Stimulated activated CD8-positive, alpha-beta memory T cell treated with anti-CD3 and anti-CD28 coated beads, Interleukin-2, amount 100 ng/mL, for 1 hour (primary cell): Measurements from ENCODE around the gene LZTS3.
"Not testable (repeated sequence)": the region's sequence is repeated elsewhere in the genome, so short reads cannot be mapped to it uniquely, and the experiment has no call there.

Experiments
- DNase-seq, 2 donors: peaks; one replicate each; pipeline ENCODE4 v3.0.0-alpha.2; 2020; ENCODE audit warnings: low read depth in 2 of 2

LZTS3 gene

DNA sequence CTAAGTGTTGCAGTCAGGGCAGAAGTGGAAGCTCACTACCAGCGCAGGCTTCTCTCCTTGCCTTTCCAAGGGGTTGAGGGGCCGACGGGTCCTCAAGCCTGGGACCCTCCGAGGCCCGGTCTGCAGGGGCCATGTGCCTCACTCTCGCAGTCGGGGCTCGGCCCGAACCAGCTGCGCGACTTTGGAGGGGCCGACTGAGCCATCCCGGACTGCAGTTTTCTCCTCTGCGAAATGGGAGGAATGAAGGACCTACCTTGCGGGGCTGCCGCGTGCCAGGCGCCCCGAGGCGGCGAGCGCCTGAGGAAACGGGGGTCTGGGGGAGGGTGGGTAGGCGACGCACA is 5.6 kb downstream of the LZTS3 start:
- no peak for DNase-seq

DNA sequence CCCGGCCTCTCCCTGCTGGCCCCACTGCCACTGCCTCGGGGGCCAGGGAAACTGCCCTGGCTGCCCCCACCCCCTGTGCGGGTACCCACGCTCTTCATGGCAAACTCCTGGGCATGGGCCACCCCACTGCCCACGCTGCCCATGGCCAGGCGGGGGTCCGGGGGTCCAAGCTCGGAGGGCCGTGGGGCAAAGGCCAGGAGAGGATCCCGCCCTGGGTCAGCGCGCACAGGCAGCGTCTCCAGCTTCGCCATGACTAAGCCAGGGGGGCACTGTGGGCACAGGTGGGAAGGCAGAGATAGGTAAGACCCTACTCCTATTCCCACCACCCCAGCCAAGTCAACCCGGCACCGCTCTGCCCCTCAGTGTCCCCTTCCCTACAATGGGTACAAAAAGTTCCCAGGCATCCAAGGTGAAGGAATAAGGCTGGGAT is 6.4 kb downstream of the LZTS3 start:
- no peak for DNase-seq

GRCh38 chr20:3166338-3166912 is 6.9 kb downstream of the LZTS3 start:
- no peak for DNase-seq

DNA sequence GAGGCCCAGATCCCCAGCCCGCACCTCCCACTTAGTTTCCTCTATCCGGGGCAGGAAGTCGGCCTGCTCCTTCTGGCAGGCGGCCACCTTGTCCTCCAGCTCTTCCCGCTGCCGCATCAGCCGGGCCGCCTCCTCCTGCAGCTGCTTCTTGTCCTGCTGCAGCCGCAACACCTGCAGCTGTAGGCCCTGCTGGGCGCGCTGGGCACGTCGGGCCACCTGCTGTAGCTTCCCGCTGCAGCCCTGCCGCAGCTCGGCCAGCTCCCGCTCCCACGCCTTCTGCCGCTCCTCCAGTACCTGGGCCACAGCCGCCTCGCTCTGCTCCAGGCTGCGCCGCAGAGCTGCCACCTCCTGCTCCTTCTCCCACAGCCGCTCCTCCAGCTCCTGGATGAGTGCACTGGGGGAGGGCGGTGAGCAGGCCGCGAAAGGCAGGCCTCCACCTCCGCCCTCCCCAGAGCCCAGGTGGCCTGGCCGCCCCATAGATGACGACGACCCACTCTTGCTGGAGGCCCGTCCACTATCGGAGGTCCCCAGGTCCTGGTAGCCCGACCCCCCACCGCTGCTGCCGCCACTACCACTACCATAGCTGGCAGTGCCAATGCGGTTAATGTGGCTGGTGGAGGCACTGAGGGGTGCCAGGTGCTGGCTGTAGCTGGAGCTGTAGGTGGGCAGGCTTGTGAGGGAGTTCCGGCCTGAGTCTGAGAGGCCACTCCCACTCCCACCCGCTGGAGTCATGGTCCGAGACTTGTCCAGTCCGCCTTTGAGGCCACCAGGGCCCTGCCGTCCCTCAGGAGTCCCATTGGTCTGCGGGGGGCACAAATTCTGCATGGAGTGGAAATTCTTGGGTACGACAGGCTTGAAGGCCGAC is 7.6 kb downstream of the LZTS3 start:
- DNase-seq, result no peak

DNA sequence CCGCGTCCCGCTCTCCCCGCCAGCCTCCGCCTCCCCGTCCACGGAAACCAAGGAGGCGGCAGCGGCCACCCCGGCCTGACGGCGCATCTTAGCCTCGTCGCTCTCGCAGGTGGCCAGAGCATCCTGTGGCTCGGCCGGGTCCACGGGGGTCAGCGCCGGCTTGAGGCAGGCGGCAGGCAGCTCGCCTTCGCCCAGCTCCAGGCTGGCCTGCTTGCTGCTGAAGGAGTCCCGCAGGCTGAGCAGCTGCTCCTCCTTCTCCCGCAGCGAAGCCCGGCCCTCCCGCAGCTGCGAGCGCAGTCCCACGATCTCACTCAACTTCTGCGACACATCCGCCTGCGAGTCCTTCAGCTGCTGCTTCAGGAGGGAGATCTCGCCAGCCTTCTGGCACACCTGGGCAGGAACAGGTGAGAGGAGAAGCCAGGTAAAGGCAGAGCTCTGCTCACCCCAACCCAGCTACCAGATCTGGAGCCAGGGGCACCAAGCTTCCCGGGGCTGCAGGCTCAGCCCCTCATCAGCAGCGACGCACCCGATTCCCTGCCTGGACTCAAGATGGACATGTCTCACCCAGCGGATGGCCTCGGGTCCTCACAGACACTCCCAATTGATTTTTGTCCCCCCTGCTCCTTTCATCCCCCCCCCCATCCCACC is 8.5 kb downstream of the LZTS3 start:
- DNase-seq, result no peak

GRCh38 chr20:3164043-3164762 is 9.1 kb downstream of the LZTS3 start:
- DNase-seq, result no peak

DNA sequence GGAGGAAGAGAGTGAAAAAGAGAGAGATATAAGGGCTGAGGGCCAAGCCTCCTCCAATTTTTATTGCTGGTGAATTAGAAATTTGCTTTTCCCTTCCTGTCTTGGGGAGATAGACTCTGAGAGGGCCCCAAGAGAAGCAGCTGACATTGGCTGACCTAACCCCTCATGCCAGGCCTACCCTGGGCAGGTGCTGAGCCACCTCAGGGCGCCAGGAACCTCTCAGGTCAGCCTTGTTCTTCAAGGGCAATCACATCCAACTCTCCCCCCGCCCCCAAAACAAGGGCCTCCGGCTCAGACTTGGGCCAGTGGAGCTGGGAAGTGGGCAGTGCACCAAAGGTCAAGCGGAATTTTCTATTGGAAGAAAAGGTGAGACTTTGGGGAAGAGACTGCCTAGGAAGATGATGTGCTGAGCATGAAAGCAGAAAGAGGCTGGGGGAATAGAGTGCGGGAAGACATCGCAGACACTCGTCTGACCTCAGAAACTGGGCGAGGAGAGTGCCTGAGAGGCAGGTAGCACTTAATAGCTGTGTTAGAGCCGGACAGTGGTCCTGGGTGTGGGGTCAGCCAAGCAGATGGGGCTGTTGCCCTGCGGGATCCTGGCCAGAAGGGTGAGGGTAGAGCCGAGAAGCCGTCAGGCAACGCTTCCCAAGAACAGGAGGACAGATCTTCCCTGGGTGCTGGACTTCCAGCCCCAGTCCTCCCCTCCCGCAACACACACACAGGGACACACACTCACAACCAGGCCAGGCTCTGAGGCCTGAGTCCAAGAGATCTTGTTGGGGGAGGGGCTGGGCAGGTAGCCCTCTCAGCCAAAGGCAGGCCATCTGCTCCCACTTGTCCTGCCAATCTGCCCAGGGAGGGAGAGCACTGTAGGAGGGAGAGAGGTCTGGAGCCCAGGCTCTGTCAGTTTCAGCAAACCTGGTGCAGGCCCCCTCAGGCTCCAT is 10.0 kb downstream of the LZTS3 start:
- no peak for DNase-seq

DNA sequence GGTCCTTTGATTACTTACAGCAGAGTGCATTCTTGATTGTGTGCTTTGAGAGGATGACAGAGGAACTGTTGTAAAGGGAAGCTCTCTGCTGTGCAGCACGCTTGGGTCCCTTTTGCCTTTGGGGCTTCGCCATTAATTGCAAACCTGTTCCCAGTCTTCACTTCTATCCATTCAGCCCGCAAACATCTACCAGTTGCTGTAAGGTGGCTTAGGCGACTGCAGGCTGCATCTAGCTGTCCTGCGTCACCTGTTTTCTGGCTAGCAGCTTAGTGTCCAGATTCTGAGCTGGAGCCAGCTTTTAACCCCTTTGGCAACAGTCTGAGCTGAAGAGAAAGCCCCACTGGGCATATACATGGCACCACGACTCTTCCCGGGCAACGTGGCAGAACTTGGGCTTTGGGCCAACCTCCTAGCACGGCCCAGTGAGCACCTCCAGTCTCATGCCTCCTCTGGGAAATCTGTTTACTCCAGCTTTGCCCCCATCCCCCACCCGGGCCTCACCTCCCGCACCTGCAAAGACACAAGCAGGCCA is 11.2 kb downstream of the LZTS3 start:
- DNase-seq, result no peak

GRCh38 chr20:3161316-3162079 is 11.9 kb downstream of the LZTS3 start:
- no peak for DNase-seq

GRCh38 chr20:3160418-3160817 is 12.9 kb downstream of the LZTS3 start:
- no peak for DNase-seq

DNA sequence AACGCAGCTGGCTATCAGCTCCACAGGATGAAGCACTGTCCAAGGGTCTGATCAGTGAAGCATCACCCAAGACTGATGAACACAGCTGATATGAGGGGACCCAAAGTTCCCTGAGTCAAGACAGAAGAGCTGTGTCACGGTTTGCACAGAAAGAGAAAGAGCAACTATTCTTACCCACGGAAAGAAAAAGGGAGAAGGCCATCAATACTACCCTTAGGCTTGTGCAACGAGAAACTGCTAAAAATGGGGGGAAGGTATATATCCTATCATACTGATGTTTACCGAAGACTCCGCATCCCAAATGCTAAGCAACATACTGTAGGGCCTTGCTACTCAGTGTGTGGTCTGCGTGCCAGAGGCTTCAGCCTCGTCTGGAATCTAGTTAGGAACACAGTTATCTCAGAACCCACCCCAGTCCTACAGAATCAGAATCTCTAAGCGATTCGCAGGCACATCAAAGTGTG is 14.3 kb downstream of the LZTS3 start:
- no peak for DNase-seq

- no peak for DNase-seq
These were observed 15.5 kb downstream of the LZTS3 start for GRCh38 chr20:3157817-3158216.

- no peak for DNase-seq
These were observed 16.3 kb downstream of the LZTS3 start for GRCh38 chr20:3156811-3157619.

DNA sequence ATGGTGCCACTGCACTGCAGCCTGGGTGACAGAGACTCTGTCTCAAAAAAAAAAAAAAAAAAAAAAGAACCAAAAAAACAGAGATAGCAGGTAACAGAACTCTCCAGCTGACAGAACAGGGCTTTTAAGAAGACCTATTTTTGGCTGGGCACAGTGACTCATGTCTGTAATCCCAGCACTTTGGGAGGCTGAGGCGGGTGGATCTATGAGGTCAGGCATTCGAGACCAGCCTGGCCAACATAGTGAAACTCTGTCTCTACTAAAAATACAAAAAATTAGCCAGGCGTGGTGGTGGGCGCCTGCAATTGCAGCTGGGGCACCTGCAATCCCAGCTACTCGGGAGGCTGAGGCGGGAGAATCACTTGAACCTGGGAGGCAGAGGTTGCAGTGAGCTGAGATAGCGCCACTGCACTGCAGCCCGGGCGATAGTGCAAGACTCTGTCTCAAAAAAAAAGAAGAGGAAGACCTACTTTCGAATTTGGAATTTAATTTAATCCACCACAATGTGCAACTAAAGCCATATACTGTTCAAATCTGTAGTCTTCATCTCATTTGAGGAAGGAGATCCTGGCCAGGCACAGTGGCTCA is 21.2 kb downstream of the LZTS3 start:
- not testable (repeated sequence) for DNase-seq

DNA sequence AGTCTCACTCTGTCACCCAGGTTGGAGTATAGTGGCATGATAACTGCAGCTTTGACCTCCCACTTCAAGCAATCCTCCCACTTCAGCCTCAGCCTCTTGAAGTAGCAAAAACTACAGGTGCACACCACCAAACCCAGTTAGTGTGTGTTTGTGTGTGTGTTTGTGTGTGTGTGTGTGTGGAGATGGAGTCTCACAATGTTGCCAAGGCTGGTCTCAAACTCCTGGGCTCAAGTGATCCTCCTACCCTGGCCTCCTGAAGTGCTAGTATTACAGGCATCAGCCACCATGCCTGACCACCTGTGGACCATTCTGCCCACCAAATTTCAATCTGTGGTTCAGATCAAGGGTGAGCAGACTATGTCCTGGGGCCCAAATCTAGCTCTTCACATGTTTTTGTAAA is 22.4 kb downstream of the LZTS3 start:
- no peak for DNase-seq

DNA sequence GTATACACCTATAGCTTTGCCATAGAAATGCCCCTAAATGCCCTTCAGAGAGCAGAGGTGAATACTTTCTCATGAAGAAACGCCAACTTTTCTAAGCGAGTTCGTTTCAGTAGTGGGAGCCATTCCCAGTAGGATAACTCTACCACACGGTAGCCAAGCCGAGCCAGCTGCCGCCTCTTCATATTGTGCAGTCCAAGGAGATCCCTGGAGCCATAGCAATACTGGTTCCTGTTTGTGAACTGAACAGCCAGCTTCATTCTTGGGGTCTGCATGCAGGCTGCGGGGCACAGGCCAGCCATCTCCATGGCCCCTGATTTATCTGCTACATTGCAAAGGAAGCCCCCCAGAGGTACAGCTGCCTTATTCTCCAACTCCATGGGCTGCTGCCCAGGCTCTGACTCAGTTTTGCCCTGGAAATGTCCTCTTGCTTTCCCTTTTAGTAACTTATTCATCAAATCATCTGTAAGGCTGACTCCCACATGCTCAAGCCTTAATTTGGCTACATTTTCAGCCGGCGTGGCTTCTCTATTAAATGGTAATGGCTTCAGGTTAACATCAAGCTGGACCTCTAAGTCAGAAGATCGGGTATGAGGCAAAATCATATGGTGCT is 26.5 kb downstream of the LZTS3 start:
- DNase-seq, result no peak

GRCh38 chr20:3141757-3142156 is 31.6 kb downstream of the LZTS3 start:
- DNase-seq, result no peak

GRCh38 chr20:3137492-3137891 is 35.9 kb downstream of the LZTS3 start:
- no peak for DNase-seq
